ENCODE data around the gene RAD50.

- TF ChIP-seq CTCF (IDR thresholded peaks at IDR 0.05): no peak
- no peak for TF ChIP-seq EP300 (IDR thresholded peaks at IDR 0.05)
- no peak for TF ChIP-seq POLR2A (IDR thresholded peaks at IDR 0.05)
- TF ChIP-seq POLR2AphosphoS5 (IDR thresholded peaks at IDR 0.05): no peak
Measured at GRCh38 chr5:132657676-132658380, 101.1 kb downstream of the RAD50 start, which contains the start of gene IL13.
